Suprapubic skin (tissue), 3 donors: ENCODE measurements around the gene SCRN2.

Experiments used
- EP300 ChIP-seq: sonication (generic); formaldehyde crosslinking; IDR thresholded peaks from one replicate; pipeline ENCODE4 v1.6.1; 2017; ENCODE audit warnings: antibody characterized with exemption
- POLR2A ChIP-seq, 2 donors: fragments of 450-650 bp; IDR thresholded peaks; one replicate each; pipeline ENCODE4 v1.6.1; 2017; ENCODE audit warnings: antibody characterized with exemption in 2 of 2, mild to moderate bottlenecking in 2 of 2, moderate library complexity in 2 of 2
- TF ChIP-seq, protein P1 (sequence below), 2 donors: fragments of 200-600 bp in 1 of 2; fragments of 450-650 bp in 1 of 2; sonication (generic) in 1 of 2; IDR thresholded peaks; one replicate each; pipeline ENCODE4 v1.5.1; 2016 to 2019; ENCODE audit warnings: antibody characterized with exemption in 2 of 2, mild to moderate bottlenecking in 1 of 2, moderate library complexity in 1 of 2

- TF ChIP-seq, protein P1, sequence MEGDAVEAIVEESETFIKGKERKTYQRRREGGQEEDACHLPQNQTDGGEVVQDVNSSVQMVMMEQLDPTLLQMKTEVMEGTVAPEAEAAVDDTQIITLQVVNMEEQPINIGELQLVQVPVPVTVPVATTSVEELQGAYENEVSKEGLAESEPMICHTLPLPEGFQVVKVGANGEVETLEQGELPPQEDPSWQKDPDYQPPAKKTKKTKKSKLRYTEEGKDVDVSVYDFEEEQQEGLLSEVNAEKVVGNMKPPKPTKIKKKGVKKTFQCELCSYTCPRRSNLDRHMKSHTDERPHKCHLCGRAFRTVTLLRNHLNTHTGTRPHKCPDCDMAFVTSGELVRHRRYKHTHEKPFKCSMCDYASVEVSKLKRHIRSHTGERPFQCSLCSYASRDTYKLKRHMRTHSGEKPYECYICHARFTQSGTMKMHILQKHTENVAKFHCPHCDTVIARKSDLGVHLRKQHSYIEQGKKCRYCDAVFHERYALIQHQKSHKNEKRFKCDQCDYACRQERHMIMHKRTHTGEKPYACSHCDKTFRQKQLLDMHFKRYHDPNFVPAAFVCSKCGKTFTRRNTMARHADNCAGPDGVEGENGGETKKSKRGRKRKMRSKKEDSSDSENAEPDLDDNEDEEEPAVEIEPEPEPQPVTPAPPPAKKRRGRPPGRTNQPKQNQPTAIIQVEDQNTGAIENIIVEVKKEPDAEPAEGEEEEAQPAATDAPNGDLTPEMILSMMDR (IDR thresholded peaks at IDR 0.05), result no peak
- no peak for TF ChIP-seq POLR2A (IDR thresholded peaks at IDR 0.05)
- TF ChIP-seq EP300, result no peak
Measured at GRCh38 chr17:47841488-47842291, 617 bp upstream of the SCRN2 start.
